Activated CD8-positive, alpha-beta memory T cell treated with anti-CD3 and anti-CD28 coated beads for 4 hours (primary cell): ENCODE measurements around the gene PLA2G4D.
"Not testable (repeated sequence)": the region's sequence is repeated elsewhere in the genome, so short reads cannot be mapped to it uniquely, and the experiment has no call there.

Experiments
- DNase-seq, 2 donors: peaks; one replicate each; pipeline ENCODE4 v3.0.0-alpha.2; 2020; ENCODE audit warnings: low read depth in 2 of 2

Gene PLA2G4D

DNA sequence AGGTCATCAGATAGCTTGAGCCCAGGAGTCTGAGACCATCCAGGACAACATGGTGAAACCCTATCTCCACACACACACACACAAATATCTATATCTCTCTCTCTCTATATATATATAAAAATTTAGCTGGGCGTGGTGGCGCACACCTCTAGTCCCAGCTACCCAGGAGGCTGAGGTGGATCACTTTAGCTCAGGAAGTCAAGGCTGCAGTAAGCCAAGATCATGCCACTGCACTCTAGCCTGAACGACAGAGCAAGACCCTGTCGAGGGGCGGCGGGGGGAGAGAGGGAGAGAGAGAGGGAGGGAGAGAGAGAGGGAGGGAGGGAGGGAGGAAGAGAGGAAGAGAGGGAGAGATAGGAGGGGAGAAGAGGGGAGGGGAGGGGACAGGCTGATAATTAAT is 34.1 kb upstream of the PLA2G4D start:
- no peak for DNase-seq

DNA sequence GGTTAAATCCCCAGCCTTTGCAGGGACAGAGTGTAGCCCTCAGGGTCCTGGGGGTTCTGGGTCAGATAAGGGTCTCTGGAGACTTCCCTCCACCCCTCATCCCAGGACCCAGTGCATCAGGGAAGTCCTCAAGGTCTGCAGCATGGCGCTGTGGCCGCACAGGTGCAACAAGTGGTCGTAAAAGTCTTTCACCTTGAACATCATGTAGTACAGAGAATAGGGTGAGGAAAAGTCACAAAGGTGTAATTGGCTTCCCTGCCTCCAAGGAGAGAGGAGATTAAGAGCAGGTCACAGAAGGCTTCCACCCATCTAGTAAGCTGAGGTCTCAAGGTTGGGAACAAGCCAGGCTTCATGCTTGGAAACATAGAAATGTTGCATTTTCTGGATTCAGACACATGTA is 29.2 kb upstream of the PLA2G4D start:
- no peak for DNase-seq

DNA sequence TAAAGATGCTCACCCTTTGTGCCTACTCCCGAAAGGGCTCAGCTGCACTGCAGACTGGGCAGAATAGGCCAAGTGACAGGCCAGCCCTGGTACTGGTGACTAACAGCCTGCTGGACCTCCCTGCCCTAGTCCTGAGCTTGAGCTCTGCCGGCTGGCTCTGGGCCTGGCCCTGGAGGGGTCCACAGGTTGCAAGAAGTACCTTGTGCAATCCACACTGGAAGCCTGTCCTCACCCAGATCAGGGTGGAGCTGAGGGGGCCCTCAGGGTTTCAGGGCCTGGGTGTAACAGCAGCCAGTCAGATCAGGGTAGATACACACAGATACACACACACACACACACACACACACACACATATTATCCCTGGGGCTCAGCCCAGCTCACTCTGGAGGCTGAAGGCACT is 27.3 kb upstream of the PLA2G4D start:
- no peak for DNase-seq

DNA sequence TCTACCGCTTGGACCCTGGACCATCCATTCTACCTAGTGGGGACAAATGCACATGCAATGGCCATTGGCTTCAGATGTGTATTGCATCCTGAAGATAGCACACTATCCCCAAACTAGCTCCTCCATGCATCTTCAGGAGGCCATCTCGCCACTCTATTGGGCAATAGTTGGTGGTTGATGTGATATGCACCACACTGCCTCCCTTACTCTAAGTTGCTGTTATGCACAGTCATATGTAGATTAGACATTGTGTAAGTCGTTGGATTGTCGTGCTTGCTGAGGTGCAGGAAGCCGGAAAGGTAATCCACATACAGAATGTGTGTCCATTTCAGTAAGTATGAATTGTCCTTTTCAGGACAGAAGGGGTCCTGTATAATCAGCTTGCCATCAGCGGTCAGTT is 26.7 kb upstream of the PLA2G4D start:
- DNase-seq, result no peak

DNA sequence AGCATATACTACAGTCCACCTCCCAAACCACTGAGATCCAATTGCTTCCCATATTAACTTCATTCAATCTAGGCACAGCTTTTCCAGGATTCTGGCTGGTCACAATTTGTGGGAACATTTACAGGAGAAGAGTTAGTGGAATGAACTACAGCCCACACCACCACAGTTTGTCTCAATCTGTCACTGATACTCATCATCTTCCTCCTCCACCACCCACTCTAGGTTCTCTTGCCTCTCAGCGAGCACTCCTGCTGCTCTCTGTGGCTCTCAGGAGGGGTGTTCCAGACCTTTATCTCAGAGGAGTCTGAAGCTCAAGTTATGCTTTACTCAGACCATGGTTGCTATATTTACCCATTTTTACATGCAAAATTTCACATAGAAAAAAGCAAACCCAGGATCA is 25.9 kb upstream of the PLA2G4D start:
- DNase-seq, result no peak

DNA sequence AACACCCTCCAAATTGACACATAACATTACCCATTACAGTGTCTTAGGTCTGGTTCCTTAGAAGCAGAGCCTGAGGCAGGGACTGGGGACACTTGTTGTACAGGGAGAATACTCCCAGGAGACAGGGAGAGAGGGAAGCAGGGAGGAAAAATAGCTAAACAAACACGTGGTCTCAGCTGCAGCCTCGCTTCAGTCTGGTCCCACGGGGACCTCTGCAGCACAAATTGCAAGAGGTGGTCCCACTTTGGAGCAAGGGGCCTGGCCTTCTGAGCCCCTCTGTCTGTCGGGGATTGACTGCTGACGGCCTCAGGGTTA is 25.0 kb upstream of the PLA2G4D start:
- no peak for DNase-seq

DNA sequence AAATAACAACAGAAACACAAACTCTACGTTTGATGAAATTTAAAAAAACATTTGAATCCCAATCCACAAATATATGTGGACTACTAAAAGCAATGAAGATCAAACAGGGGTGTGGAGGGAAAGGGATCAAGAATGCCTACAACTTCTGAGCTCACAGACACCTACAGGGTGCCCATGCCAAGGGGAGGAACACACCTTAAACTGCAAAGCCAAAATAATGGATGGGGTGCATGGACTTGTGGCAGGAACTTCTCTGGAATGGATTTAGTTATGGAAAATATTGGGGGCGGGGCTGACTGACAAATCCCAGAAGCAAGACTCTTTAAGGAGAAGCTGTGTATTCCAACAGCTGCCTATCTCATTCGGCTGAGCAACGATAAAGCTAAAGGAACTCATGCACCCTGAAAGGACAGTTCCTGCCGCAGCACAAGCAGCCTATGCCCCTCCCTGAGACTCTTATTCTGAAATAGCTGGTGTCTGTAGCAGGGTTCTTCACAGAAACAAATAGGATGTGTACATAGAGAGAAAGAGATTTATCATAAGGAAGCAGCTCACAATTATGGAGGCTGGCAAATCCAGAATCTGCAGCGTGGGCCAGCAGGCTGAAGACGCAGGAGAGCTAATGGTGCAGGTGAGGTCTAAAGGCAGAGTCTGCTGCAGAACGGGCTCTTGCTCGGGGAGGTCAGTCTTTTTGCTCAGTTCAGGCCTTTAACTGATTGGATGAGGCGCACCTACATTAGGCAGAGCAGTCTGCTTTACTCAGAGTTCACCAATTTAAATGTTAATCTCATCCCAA is 24.5 kb upstream of the PLA2G4D start:
- DNase-seq, result no peak

DNA sequence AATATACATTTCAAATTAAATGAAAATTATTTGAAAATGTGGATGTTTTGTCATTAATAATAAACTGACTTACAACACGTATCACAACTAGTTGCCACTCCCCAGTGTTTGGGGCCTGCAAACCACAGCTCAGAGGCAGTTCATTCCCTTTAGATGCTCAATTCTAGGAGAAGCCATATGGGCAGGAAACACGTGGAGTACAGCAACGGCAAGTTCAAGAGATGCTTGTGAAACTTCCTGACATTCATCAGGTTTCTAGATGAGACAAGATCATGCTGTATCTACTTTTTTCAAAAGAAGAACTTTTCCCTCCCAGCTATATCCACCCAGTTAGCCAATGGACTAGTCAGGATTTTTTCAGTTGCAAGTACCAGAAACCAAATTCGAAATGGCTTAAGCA is 17.6 kb upstream of the PLA2G4D start:
- no peak for DNase-seq

DNA sequence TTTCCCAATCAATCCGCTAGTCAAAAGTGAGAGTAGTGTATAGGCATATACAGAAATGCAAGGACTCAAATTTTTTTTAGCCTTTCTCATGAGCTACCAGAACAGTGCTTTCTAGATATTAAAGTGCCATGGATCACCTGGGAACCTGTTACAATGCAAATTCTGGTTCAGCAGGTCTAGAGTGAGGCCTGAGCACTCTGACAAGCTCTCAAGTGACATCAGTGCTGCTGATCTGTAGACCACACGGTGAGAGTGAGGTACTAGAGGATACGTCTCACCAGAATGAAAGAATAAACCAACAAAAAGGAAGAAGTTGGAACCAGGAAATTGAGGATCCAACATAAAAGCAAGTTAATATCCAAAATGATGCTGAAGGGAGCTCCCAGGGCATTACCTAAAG is 16.0 kb upstream of the PLA2G4D start:
- no peak for DNase-seq

DNA sequence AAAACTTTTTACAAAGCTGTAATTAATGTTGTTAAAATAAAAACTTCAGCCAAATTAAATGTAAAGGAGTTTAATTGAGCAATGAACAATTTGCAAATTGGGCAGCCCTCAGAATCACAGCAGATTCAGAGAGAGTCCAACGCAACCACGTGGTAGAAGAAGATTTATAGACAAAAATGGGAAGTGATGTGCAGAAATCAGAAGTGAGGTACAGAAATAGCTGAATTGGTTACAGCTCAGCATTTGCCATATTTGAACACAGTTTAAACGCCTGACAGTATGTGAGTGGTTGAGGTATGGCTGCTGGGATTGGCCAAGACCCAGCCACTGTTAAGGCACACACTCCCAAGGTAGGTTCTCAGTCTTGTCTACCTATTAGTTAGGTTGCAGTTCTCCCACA is 14.4 kb upstream of the PLA2G4D start:
- DNase-seq, result no peak

DNA sequence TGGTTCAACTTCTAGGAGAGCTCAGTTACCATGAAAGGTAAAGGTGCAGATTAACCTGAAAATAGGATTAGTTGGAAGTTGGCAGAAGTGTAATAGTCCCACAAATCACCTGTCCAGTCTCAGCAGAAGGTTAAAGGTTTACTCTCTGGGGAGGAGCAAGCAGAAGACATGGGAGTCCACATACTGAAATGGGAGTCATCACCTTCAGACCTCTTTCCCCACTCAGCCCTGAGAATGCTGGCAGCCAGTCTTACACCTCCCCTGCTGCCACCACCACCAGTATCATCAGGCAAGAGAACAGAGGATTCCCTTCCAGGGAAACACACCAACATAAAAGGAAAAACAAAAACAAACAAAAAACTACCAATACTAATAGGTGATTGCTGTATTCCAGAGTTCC is 13.8 kb upstream of the PLA2G4D start:
- DNase-seq, result no peak

DNA sequence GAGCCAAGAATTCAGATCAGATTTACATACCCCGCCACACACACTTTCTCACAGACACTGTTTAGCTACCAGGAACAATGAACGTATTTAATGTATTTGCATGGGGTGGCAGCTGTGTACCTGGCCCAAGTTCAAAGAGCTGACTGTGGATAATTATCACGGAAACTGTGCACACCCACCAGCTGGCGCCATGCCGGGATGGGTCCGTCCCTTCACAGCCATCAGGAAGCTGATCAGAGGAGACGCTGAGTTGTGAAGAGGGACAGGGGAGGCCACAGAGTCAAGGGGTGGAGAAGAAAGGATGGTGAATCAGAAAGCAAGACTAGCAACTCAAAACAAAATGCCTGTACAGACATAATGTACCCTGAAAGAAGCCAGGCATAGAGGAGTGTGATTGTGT is 13.1 kb upstream of the PLA2G4D start:
- DNase-seq, result no peak

DNA sequence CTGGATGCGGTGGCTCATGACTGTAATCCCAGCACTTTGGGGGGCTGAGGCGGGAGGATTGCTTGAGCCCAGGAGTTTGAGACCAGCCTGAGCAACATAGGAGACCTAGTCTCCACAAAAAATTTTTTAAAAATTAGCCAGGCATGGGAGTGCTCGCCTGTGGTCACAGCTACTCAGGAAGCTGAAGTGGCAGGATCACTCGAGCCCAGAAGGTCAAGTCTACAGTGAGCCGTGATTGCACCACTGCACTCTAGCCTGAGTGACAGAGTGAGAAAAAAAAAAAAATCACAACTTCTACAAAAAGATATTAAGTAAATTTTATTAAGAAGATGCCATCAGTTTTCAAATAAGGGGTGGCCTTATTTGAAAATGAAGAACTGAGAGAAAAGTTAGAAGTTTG is 11.9 kb upstream of the PLA2G4D start:
- no peak for DNase-seq

DNA sequence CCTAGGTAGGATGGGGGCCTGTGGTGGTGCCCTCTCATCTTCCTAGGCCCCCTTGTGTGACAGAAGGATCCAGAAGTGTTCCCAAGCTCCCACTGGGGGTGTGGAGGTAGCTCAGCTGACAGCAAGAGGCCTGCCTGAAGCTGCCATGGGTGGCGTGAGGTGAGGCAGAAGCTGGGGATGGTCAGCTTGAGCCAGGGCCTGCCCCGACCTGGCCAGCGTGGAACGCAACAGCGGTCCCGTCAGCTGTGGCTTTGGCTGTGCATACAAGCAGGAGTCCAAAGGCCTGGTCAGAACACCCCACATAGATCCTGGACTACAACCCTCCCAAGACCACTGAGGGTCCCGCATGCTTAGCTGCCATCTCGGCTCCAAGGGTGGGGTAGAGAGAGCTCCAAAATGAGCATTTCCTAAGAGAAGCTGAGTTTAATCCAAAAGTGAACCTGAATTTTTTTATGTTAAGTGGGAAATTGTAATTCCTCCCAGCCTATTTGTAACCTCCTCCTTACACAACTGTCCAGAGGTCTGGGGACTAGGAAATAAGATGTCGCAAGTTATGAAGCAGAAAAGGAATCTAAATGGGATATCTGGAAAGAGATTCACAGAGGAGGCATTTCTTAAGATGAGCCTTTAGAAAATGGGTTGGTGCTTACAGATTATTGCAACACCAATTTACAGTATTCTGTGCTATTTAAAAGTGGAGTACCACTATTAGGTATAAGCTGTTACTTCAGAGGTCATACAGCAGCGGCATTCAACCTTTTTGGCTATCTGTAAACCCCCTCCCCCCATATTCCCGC is 9.9 kb upstream of the PLA2G4D start:
- no peak for DNase-seq

DNA sequence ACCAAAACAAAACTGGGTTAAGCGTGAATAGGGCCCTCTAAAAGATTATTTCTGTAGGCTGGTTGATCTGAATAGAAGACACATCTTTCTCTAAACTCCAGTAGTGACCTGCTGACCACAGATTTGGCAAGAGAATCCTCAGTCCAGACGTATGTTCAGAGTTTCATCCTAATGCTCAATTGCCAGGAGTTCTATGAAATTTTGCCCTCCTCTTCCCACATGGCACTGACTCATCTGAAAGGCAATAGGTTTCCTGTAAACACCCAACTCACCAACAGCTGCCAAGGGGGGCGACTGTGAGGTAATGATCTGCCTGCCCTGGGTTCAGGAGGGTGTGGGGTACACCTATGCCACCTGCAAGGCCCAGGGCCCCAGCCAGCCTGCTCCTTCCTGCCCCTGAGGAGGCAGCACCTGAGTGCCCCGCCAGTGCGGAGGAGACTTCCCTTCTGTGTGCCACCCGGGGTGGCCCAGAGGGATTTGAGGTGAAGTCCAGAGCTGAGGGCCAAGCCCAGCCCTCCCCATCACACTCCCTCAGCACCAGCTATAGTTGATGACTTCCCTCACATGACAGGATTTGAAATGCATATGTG is 8.4 kb upstream of the PLA2G4D start:
- DNase-seq, result no peak

DNA sequence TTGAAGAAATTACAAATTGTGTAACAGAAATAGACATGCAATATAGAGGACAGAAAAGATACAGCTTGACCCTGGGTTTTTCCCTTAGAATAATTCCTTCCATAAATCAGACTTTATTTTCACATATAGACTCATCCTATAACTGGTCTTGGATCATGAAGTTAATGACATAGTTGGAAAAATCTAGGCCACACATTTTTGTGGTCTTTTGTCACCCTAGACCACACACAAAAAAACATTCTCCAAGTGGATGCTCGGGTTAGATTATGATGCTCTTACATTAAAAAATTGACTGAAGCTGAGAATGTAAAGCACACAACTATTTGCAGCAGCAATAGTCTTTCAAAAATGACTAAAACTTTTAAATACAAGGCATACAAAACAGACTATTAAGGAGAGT is 7.5 kb upstream of the PLA2G4D start:
- DNase-seq, result no peak

DNA sequence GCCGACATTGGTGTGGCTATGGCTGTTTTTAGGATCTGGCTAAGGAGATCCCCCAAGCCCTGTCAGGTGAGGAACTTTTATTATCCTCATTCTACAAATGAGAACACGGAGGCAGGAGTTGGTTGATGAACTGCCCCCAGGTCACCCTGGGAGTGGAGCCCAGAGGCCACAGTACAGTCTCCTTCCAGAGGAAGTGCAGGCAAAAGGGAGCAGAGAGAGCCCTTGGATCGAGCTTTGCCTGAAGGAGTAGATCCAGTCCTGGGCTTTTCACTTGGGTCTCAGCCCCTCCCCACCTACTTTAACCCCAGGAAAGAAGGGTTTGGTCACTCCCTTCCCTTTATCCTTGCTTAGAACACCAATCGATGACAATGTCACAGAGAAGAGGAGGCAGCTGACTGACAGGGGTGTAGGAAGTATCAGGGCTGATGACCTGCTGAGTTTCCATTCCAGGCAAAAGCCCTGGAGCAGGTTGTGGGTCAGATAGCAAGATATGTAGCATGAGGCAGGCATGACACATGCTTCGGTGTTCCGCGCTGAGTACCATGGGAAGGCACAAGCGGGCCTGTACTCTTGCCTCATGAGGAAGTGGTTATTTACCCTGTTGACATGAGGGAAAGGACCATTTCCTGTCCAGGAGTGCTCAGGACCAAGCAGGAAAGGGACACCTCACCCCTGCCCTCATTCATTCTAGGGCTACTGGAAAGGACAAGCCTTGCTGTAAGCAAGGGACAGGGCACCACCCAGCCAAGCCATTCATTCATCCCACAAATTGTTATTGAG is 5.8 kb upstream of the PLA2G4D start:
- DNase-seq, result no peak

DNA sequence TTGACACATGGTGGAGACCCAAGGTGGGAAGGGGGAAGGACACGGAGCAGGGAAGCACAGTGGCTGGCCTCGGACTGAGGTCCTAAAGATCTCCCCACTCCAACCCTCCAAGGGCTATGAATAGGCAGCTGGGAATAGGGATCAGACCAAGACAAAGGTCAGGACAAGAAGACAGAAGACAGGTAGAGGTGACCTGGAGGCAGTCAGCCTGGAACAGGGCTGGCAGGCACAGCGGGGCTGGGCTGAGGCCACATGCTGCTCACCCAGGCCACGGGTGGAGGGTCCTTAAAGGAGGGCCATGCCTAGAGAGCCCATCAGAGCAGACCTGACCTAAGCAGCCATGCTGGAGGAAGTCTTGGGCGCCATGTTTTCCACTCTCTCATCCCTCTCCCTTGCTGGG is 2.7 kb upstream of the PLA2G4D start:
- DNase-seq, result no peak

DNA sequence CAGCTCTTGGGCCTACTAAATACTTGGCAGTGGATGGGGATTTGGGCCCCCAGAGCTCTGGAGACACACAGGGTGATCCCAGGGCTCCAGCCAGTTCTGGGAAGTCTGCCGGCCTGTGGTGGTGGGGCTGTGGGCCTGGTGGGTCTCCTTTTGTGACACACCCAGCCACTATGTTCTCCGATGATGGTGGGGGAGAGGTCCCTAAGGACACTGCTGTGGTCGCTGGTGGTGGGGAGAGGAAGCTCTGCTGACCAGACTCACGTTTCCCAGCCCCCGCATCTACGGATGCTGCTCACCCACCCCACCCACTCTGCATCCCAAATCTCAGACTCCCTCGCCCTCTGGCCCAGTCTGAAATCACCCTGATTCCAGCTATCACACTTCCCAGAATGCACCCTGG is 396 bp downstream of the PLA2G4D start:
- DNase-seq, result no peak

DNA sequence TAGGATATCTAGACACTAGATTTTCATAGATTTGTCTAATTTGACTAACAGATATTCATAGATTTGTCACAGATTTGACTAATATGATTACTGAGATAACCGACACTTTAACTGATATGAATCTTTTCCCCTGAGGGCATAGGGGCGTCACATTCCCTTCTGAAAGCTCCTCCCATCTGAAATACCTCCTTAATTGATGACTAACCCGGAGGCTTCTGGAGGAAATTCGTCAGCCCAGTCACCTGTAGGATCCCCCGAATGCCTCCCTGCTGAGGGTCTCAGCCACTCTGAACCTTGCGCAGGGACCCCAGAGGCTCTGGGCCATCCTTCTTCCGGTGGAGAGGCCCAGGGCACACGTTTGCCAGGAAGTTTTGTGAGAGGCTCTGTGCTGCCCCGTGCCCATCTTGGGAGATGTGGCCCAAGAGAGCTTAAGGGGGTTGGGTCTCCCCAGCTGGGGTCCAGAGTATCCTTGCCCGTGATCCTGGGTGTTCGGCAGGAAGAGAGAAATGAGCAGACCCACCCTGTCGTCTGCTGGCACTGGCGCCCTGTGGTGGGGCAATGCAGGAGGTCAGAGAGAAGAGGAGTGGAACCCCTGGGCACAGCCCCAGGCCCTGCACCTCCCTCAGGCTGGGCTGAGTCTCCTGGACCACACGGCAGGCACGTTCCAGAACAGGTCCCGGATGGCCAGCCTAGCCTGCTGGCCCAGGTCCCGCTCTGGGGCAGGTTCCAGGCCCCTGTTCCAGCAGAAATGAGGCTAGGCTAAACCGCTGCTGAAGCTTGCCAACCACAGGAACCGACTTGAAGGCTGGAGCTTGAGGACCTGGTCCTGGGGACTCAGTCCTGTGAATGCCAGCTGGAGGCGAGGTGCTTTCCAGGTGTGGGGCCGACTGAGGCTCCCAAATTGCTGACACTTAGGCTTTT is 1.7 kb downstream of the PLA2G4D start:
- DNase-seq, result no peak

DNA sequence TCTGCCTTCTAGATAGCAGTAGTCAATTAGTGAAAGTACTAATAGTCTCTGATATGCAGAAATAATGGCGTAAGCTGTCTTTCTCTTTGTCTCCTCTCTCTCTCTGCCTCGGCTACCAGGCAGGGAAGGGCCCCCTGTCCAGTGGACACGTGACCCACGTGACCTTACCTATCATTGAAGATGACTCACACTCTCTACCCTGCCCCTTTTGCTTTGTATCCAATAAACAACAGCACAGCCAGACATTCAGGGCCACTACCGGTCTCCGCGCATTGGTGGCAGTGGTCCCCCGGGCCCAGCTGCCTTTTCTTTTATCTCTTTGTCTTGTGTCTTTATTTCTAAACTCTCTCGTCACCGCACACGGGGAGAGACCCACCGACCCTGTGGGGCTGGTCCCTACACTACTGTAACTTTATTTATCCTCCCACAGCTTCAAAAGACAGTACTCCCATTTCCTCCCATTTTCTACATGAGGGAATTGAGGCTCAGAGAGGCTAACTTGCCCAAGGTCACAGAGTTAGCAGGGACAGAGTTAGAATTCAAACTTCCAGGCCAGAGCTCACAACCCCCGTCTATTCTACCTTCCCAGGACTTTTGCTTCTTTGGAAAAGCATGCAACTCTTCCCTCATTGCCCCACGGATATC is 2.5 kb downstream of the PLA2G4D start:
- DNase-seq, result not testable (repeated sequence)
